ENCODE measurements around the gene RBX1.

Gene RBX1

GRCh38 chr22:40979198-40979597 is 28.0 kb downstream of the RBX1 start:
- Histone ChIP-seq H3F3A (ENCODE audit: low read depth) (no peaks in the 10 kb centered on the region), H3K36me3 (ENCODE audit: insufficient read depth, low read length) (no peaks in the 10 kb centered on the region), H3K9me2 (replicated peaks; ENCODE audit: low read depth, low read length) (no peaks in the 10 kb centered on the region), H3K79me2 (ENCODE audit: insufficient read depth, low read length) (no peaks in the 10 kb centered on the region), H4K20me1 (ENCODE audit: insufficient read depth, low read length, poor library complexity, severe bottlenecking) (no peaks in the 10 kb centered on the region), H3K9ac (ENCODE audit: low read depth, low read length, poor library complexity, severe bottlenecking) (no peak overlapping the region), H3K4me3 (ENCODE audit: low read length, poor library complexity, severe bottlenecking) (no peak overlapping the region), H2AFZ (ENCODE audit: low read length) (no peak overlapping the region), H3K4me1 (ENCODE audit: insufficient read depth, low read length, poor library complexity, severe bottlenecking) (no peaks in the 10 kb centered on the region), H3K9me3 (ENCODE audit: insufficient read depth, low read depth, low read length) (no peaks in the 10 kb centered on the region), H3K4me2 (ENCODE audit: low read depth, low read length, poor library complexity, severe bottlenecking) (no peak overlapping the region), H3K27me3 (ENCODE audit: insufficient read depth, low read length, poor library complexity, severe bottlenecking) (no peaks in the 10 kb centered on the region)
- TF ChIP-seq EZH2phosphoT487 (IDR thresholded peaks at IDR 0.05; ENCODE audit: borderline replicate concordance), result no peak
- TF ChIP-seq, protein P1, sequence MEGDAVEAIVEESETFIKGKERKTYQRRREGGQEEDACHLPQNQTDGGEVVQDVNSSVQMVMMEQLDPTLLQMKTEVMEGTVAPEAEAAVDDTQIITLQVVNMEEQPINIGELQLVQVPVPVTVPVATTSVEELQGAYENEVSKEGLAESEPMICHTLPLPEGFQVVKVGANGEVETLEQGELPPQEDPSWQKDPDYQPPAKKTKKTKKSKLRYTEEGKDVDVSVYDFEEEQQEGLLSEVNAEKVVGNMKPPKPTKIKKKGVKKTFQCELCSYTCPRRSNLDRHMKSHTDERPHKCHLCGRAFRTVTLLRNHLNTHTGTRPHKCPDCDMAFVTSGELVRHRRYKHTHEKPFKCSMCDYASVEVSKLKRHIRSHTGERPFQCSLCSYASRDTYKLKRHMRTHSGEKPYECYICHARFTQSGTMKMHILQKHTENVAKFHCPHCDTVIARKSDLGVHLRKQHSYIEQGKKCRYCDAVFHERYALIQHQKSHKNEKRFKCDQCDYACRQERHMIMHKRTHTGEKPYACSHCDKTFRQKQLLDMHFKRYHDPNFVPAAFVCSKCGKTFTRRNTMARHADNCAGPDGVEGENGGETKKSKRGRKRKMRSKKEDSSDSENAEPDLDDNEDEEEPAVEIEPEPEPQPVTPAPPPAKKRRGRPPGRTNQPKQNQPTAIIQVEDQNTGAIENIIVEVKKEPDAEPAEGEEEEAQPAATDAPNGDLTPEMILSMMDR (conservative IDR thresholded peaks at IDR 0.05; ENCODE audit: low read length), result no peak

- Histone ChIP-seq H3F3A (ENCODE audit: low read depth) (no peaks in the 10 kb centered on the region), H2AFZ (ENCODE audit: low read length) (no peak overlapping the region), H3K79me2 (ENCODE audit: insufficient read depth, low read length) (no peaks in the 10 kb centered on the region)
Observed at GRCh38 chr22:40979871-40980270, 28.7 kb downstream of the RBX1 start.

DNA sequence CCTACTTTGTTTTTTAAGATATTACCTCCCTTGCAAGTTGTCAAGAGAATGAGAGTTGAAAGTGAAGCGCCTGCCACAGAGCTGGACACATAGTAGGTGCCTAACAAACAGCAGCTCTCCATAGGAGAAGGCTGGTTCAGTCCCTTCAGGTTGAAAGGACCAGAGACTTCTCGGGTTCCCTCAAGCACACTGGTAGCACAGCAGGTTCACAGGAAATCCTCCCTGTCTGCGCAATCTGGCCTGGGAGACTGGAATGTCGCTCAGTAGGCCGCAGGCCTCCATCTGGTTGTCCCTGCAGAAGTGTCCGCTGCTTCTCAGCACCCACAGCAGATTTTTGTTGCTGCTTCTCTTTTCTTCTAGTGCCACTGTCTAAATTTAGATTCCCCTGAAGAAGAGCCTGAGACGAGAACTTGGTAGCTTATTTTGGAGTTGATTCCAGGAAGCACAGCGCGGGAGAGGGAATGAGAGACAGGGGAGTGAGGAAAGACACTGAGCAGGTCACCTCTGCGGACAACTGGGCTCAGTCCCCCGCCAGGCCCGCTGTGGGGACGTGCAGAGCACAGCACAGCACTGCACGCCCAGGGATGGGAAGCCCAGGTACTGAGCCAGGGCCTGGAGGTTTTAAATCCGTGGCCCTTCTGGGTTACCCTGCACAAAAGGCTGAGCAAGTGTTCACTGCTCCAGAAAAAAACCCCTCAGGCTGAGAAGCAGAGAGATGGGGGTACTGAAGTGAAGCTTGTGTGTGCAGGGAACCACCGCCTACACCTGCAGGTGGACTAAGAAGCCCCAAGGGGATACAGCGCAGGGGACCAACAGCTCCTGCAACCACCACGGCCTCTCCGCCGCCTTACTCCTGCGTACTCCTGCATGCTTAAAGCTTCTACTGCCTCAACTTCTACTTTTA is 31.6 kb downstream of the RBX1 start:
- H2AFZ ChIP-seq (ENCODE audit: low read length), result peak overlapping the region; percentile 19; the same call in 1 of the 2 replicates
- no peaks in the 10 kb centered on the region for H3K9me3 ChIP-seq (ENCODE audit: insufficient read depth, low read depth, low read length)
- TF ChIP-seq, protein P1 (conservative IDR thresholded peaks at IDR 0.05; ENCODE audit: low read length), result no peak
- no peak for TF ChIP-seq EZH2phosphoT487 (IDR thresholded peaks at IDR 0.05; ENCODE audit: borderline replicate concordance)
- no peak overlapping the region for H3K4me2 ChIP-seq (ENCODE audit: low read depth, low read length, poor library complexity, severe bottlenecking)
- H3K4me3 ChIP-seq (ENCODE audit: low read length, poor library complexity, severe bottlenecking), result no peak overlapping the region
- no peaks in the 10 kb centered on the region for H3F3A ChIP-seq (ENCODE audit: low read depth)
- H3K36me3 ChIP-seq (ENCODE audit: insufficient read depth, low read length), result no peaks in the 10 kb centered on the region
- H3K79me2 ChIP-seq (ENCODE audit: insufficient read depth, low read length), result no peaks in the 10 kb centered on the region
- H3K27me3 ChIP-seq (ENCODE audit: insufficient read depth, low read length, poor library complexity, severe bottlenecking), result no peaks in the 10 kb centered on the region
- H3K9me2 ChIP-seq (replicated peaks; ENCODE audit: low read depth, low read length), result no peaks in the 10 kb centered on the region
- H4K20me1 ChIP-seq (ENCODE audit: insufficient read depth, low read length, poor library complexity, severe bottlenecking), result no peaks in the 10 kb centered on the region
- H3K9ac ChIP-seq (ENCODE audit: low read depth, low read length, poor library complexity, severe bottlenecking), result no peak overlapping the region
- no peaks in the 10 kb centered on the region for H3K4me1 ChIP-seq (ENCODE audit: insufficient read depth, low read length, poor library complexity, severe bottlenecking)

More at GRCh38 chr22:40979871-40980270, 28.7 kb downstream of the RBX1 start:
- H3K4me1 ChIP-seq (ENCODE audit: insufficient read depth, low read length, poor library complexity, severe bottlenecking), result no peaks in the 10 kb centered on the region
- H3K36me3 ChIP-seq (ENCODE audit: insufficient read depth, low read length), result no peaks in the 10 kb centered on the region
- H4K20me1 ChIP-seq (ENCODE audit: insufficient read depth, low read length, poor library complexity, severe bottlenecking), result no peaks in the 10 kb centered on the region
- no peaks in the 10 kb centered on the region for H3K9me3 ChIP-seq (ENCODE audit: insufficient read depth, low read depth, low read length)
- no peak for TF ChIP-seq EZH2phosphoT487 (IDR thresholded peaks at IDR 0.05; ENCODE audit: borderline replicate concordance)
- TF ChIP-seq, protein P1 (conservative IDR thresholded peaks at IDR 0.05; ENCODE audit: low read length), result no peak
- no peak overlapping the region for H3K4me3 ChIP-seq (ENCODE audit: low read length, poor library complexity, severe bottlenecking)
- no peaks in the 10 kb centered on the region for H3K27me3 ChIP-seq (ENCODE audit: insufficient read depth, low read length, poor library complexity, severe bottlenecking)
- no peak overlapping the region for H3K9ac ChIP-seq (ENCODE audit: low read depth, low read length, poor library complexity, severe bottlenecking)
- no peaks in the 10 kb centered on the region for H3K9me2 ChIP-seq (replicated peaks; ENCODE audit: low read depth, low read length)
- no peak overlapping the region for H3K4me2 ChIP-seq (ENCODE audit: low read depth, low read length, poor library complexity, severe bottlenecking)
